Thyroid gland (tissue), 4 donors: ENCODE results near the gene FAR1.

Experiments used
- POLR2A ChIP-seq, 2 donors: fragments of 450-650 bp; IDR thresholded peaks; one replicate each; pipeline ENCODE4 v1.6.1; 2017; ENCODE audit warnings: antibody characterized with exemption in 2 of 2, mild to moderate bottlenecking in 2 of 2, moderate library complexity in 1 of 2
- TF ChIP-seq, protein P1 (sequence below), 6 experiments: fragments of 200-600 bp in 3 of 6; fragments of 450-650 bp in 3 of 6; sonication (generic) in 3 of 6; IDR thresholded peaks; one replicate each; pipeline ENCODE4 v1.5.1; 2016 to 2019; ENCODE audit warnings: antibody characterized with exemption in 6 of 6, mild to moderate bottlenecking in 2 of 6, inconsistent platforms in 1 of 6, moderate library complexity in 1 of 6

DNA sequence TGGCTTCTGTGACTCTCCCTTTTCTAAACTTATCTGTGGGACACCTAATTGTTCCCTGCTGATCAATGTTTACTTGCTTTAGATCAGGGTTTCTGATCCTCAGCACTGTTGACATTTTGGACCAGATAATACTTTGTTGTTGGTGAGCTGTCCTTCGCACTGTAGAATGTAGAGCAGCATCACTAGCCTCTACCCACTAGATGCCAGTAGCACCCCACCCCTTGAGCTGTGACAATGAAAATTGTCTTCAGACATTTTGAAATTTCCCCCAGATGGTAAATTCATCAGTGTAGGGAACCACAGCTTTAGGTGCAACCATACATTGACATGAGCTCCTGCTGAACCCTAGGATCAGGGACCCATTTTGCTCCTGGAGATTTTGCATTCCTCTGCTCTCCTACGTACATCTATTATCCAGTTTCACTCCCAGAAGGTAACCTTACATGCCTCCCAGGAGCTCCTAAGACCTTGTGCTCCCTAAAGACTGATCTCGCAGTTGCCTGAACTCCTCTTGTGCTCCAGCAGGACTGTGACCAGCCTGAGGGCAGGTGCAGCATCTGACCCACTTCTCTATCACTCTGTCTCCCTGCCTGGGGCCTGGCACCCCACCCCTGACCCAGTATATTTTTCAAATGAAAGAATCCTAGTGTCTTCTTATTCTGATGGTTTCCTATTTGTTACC lies 107.8 kb downstream of the FAR1 start:
- no peak for TF ChIP-seq POLR2A (IDR thresholded peaks at IDR 0.05)
- TF ChIP-seq, protein P1, sequence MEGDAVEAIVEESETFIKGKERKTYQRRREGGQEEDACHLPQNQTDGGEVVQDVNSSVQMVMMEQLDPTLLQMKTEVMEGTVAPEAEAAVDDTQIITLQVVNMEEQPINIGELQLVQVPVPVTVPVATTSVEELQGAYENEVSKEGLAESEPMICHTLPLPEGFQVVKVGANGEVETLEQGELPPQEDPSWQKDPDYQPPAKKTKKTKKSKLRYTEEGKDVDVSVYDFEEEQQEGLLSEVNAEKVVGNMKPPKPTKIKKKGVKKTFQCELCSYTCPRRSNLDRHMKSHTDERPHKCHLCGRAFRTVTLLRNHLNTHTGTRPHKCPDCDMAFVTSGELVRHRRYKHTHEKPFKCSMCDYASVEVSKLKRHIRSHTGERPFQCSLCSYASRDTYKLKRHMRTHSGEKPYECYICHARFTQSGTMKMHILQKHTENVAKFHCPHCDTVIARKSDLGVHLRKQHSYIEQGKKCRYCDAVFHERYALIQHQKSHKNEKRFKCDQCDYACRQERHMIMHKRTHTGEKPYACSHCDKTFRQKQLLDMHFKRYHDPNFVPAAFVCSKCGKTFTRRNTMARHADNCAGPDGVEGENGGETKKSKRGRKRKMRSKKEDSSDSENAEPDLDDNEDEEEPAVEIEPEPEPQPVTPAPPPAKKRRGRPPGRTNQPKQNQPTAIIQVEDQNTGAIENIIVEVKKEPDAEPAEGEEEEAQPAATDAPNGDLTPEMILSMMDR (IDR thresholded peaks at IDR 0.05): no peak
